GM19193 (cell line): ENCODE data around the gene DMD.

Source experiments
- POLR2A ChIP-seq: IDR thresholded peaks from 4 replicates; pipeline ENCODE4 v1.6.1; 2011; ENCODE audit not compliant: insufficient read depth, insufficient read length; ENCODE audit errors: extremely low read depth

Gene DMD

DNA sequence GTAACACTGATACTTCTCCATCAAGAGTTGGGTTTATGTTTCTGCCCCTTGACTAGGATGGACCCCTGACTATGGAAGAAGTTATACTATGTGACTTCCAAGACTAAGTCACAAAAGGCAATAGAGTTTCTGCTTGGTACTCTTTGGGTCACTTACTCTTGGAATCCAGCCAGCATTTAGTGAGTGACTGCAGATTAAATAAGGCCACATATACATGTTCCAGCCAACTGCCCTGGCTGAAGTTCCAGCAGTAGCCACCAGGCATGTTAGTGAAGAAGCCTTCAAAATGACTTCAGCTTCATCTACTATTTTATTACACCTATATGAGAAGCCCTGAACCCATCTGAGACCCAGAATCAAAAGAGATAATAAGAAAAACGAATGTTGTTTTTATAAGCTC is 524.0 kb downstream of the DMD start:
- no peak for TF ChIP-seq POLR2A

DNA sequence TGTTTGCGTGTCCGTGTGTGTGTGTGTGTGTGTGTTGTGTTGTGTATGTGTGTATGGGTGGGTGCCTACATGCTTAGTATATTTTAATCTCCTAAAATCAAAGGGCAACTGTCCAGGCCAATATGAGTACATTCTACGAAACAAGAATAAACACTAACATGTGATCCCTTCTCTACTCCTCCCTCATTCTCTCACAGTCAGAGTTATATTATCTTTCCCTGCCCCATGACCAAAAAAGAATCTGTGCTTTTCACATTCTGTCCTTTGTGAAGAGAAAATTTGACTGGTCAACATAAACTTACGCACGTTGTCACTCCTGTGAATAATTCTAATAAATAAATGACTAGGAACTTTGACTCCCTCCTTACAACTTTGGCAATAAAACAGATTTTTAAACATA is 532.9 kb downstream of the DMD start:
- no peak for TF ChIP-seq POLR2A

DNA sequence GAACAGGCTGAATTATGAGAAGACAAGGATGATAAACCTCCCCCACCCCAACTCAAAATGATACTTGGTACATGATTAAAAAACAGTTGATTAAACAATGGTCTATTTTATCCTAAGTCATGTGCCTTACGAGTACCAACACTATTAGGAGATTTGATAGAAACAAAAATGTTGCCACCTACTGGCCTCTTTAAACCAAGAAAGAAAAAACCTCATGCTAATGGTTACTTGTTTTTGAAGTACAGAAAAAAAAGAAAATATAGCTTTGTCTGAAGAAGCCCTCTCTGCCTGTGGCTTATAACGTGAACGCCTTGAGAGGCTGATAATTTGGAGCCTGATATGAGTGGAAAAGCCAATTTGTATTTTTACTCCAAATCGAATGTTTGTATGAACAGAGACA is 538.2 kb downstream of the DMD start:
- TF ChIP-seq POLR2A = no peak

DNA sequence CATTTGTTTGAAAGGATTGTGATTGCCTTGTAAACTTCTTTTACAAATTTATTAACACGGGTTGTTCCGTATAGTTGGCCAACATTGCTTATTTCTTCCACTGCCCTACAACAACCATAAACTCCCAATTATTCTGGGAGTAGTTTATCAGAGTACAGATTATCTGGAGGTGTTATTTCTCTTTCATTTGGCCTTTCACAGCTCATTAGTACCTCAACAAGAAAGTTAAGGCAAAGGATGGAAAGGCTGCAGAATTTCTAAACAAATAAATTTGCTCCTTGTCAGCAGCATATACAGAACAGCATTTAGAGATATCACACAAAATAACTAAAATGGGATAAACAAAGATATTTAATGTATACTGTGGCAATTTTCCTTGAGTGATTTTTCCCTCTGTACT is 548.8 kb downstream of the DMD start:
- no peak for TF ChIP-seq POLR2A

DNA sequence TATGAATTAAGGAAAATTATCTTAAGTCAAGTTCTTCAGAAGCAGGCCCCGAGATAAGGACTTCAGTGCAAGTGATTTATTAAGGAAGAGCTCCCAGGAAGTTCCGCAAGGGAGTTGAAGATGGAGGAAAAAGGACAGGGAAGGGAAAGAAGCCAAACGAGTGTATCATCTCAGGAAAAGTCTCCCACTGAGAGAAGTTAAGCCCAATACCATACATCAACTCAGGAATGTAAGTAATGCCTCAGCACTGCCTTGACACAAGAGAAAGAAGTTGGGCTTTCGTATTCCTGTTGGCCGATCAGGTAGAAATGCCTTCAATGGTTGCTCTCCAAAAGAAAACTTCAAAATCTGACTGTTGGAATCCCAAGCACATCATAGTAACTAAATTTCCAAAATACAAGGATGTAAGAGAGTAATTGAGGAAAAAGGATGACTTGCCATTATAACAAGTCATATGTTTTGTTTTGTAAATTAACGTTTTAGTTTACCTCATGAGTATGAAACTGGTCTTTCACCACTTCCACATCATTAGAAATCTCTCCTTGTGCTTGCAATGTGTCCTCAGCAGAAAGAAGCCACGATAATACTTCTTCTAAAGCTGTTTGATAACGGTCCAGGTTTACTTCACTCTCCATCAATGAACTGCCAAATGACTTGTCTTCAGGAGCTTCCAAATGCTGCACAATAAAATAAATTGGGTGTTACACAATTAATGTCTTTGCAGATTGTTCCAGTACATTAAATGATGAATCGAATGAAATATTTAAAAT is 566.7 kb downstream of the DMD start:
- TF ChIP-seq POLR2A = no peak

DNA sequence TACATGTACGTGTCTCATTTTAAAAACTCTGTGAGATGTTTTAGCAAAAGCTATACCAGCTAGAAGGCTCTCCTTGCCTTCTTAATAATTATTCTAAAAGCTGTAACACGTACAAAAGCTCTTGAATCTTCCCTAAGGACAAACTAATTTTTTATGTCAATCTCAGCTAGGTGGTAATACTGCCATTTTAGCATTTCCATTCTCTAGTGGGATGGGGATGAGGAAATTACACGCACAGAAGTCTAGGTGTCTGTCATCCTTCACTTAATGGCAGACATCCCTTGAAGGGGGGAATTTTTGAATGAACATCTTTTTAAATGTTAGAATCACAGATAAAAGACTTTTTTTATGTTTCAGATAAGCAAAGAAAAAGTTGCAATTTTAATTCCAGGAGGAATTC is 569.1 kb downstream of the DMD start:
- TF ChIP-seq POLR2A = no peak

DNA sequence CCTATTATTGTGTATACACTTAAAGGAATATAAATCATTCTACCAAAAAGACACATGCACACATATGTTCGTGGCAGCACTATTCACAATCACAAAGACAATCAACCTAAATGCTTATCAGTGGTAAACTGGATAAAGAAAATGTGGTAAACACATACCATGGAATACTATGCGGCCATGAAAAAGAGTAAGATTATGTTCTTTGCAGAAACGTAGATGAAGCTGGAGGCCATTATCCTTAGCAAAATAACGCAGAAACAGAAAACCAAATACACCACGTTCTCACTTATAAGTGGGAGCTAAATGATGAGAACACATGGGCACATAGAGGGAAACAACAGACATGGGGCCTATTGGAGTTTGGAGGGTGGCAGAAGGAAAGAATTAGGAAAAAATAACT is 593.2 kb downstream of the DMD start:
- TF ChIP-seq POLR2A = no peak

DNA sequence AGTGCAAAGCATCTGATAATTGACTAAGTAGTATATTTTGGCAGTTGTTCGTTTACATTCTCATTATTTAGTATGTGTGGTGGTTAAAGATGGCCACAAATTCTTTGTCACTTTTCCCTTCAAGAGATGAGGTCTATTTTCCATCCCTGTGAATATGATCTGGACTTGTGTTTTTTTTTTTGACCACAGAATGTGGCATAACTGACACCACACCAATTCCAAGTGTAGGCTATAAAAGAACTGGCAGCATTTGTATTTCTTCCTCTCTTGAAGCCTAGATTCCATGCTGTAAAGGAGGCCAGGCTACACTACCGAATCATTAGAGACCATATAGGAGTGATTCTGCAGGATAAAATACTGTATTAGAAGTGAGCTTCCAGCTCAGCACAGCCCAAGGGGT is 596.6 kb downstream of the DMD start:
- no peak for TF ChIP-seq POLR2A

DNA sequence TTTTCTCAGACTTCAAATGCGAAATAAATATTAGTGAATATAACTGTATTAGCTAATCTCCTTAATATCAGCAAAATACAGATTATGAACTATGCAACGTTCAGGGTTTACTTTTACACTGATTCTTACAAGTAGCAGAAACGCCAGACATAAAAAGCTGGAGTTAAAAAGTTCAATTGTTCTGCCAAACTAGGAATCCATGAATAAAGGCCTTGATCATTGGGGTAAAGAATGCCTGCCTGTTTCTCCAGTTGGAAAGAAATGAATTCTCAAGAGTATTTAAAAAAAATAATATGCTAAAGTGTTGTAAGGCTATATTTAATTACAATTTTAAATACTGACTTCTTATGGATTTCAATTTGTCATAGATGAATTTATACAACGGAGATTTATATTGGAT is 612.2 kb downstream of the DMD start:
- no peak for TF ChIP-seq POLR2A

DNA sequence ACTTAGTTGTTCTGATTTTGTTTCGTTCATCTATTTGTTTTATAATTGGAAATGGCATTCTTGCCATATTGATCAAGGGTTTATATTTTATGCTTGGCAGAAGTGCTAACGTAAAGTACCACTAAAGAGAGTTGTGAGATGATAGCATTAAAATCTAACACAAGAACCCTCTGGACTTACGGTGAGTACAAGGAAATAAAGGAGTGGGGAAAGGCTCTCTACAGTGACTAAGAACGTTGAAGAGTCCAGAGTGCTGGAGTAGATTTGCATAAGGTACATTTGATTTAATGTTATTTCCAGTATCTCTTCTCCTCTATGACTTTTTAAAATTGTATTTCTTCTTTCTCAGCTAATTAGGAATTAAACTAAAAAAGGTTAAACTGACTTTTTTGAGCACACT is 612.6 kb downstream of the DMD start:
- no peak for TF ChIP-seq POLR2A

DNA sequence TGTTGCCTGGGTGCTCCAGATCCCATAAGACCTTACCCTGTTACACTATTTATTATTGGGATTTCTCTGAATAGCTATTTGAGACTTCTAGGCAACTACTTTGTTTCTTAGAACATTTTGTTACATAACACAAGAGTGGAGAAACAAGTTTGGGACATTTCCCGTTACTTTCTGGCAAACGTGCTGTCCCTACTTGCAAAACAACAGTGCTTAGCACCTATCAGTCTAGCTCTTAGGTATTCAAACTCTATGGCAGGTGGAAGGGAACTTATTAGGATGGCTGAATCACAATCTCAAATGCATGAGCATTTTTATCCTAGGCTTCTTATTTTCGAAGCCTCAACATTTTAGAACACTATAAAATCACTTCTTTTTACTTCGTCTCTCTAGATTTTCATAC is 613.6 kb downstream of the DMD start:
- no peak for TF ChIP-seq POLR2A

DNA sequence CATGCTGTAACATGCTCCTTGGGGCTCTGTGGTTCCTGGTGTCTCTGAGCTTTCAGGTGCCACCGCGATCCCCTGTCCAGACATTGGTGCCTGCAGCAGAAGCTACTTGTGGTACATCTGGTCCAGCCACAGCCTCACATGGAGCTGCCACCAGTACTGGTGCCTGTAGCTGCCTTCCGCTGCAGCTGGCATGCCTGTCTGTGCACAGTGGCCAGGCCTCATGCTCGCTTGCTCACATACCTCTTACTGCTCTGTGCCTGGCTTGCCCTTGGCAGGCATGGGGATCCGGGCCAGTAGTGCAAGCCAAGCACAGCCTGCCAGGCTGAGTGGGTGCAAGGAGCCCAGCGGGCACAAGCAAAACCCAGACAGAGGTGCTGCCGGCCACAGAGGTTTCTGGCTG is 618.6 kb downstream of the DMD start:
- no peak for TF ChIP-seq POLR2A

DNA sequence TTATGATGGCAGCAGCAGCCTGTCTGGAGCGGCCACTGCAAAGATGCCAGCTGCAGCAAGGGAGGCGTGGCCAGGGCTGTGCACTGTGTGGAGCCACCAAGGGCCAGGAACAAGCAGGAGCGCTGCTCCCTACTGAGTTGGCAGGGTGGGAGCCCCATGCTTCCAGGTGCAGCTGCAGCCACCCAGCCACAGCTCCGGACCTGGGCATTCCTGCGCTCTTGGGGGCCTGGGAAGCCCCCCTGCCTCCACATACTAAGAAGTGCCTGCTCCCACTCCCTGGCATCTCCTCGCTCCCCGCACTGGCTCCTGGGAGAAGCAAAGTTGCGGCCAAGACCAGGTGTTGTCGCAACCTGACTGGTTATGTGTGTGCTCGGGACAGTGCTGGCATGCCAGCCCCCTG is 619.8 kb downstream of the DMD start:
- TF ChIP-seq POLR2A = no peak

DNA sequence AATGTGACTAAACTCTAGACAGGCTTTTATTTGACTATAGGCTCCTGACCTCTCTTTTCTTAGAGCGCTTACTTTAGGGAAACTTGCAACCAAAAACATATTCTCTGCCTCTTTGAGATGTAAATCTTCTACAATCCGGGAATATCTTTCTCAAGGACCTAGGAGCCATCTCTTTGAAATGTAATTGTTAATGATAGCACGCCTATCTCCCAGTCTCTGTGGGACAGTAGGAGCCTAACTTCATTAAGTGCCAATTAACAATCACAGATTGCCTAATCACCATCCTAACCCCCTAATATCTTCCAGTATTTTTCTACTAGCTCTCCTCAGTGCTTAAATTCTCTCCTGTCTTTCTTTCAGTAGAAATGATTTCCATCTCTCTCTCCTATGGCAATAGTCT is 628.6 kb downstream of the DMD start:
- TF ChIP-seq POLR2A = no peak

DNA sequence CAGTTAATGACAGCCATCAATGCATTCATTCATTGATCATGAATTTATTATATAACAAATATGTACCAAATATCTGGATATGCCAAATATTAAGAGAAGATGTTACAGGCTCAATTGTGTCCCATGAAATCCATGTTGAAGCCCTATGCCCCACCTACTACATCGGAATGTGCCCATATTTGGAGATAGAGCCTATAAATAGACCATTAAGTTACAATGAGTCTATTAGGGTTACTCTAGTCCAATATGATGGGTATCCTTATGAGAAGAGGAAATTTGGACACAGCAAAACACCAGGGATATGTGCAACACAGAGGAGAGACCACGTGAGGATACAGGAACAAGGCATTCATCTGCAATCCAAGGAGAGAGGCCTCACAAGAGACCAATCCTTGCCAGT is 634.5 kb downstream of the DMD start:
- no peak for TF ChIP-seq POLR2A

DNA sequence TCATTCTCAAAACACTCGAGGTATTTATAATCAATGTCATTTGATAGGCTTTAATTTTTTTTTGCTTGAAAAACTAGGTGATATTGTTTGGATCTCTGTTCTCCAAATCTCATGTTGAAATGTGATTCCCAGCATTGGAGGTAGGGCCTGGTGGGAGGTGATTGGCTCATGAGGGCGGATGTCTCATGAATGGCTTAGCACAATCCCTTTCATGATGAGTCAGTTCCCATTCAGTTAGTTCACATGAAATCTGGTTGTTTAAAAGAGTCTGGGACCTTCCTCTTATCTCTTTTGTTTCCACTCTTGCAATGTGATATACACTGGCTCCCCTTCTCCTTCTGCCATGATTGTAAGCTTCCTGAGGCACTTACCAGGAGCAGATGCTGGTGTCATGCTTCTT is 638.7 kb downstream of the DMD start:
- TF ChIP-seq POLR2A = no peak

DNA sequence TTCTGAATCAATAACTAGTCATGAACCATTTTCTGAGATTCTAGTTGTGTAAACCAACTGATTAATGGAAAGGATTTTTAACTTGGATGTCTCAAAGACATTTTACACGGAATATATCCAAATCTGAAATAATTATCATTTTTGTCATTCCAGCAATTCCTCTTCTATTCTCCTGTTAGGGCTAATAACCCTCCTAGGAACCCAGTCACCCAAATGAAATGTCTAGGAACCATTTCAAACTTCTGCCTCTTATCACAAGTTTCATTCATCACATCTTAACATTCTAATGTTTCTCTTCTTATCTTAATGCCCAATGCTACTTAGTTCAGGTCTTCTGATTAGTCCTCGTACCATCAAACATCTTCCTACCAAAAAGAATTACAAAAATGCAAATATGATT is 639.8 kb downstream of the DMD start:
- no peak for TF ChIP-seq POLR2A
